Stimulated activated CD4-positive, alpha-beta T cell treated with anti-CD3 and anti-CD28 coated beads, Interleukin-4, amount 100 ng/mL, for 24 hours (primary cell): ENCODE measurements around the gene INPP5B.
A peak's percentile ranks its signal among the peaks of the same experiment; 100 is the strongest.
"Not testable (repeated sequence)": the region's sequence is repeated elsewhere in the genome, so short reads cannot be mapped to it uniquely, and the experiment has no call there.

ENCODE experiments used
- DNase-seq: peaks from one replicate; pipeline ENCODE4 v3.0.0-alpha.2; 2020

INPP5B gene

DNA sequence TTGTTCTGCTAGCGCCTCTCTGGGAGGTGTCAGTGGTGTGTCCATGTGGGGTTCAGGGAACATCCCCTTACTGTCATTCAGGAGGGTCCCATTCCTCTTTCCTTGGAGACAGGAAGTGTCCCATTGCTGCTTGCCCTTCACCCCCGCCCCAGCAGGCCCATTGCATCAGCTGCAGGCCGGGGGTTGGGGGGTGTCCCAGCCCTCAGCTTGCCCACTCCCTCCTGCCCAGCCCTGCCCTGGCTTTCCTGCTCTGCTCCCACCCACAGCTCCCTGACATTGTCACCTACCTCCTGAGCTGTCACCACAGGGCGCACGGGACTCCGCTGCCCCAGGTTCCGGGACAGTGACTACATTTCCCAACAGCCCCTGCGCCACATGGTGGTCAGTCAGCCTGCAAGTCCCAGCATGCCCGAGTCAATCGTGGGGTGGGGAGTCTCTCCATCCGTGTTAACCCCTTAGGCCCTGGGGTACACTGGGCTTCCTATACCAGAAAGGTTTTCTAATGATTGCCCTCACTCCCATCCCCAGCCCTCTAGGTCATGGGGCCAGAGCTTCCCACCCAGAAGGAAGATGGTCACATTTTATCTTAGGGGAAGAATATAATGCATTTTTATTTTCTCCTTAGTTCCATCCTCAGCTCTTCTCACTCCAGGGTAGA lies at the start of gene INPP5B:
Gene INPP5B, minus strand, starts transcription at position 351 of the 658 bp plus-strand sequence. CDS start 745 bp downstream, outside the sequence.
- DNase-seq: peak; percentile 78

DNA sequence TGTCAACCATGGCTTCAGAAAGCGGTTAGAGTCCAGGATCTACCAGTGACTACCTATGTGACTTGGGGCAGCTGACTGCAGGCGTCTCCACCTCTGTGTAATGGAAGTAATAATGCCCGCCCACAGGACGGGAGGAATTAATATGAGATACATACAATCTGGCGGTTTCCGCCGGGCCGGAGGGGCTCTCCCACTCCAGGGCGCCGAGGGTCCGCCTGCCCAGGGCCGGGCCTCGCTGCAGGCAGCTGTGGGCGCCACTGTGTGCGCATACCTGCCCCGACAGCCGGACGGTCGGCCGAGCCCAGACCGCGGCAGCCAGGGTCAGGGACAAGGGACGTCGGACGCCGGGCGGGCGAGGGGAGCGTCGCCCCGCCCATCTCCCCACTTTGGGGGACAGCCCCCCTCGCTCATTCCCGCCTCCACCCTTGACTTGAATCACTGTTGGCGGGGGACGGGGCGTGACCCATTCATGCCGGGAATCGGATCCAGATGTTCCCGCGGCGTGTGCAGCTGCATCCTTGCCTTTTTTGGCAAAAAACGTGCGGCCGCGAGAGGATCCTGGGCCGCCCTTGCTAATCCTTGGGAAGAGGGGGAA lies 49.0 kb upstream of the INPP5B start:
- peak; percentile 54 for DNase-seq

GRCh38 chr1:37994886-37995566 lies 48.2 kb upstream of the INPP5B start:
- no peak for DNase-seq

GRCh38 chr1:37989361-37989930 lies 42.6 kb upstream of the INPP5B start:
- DNase-seq: peak; percentile 48

DNA sequence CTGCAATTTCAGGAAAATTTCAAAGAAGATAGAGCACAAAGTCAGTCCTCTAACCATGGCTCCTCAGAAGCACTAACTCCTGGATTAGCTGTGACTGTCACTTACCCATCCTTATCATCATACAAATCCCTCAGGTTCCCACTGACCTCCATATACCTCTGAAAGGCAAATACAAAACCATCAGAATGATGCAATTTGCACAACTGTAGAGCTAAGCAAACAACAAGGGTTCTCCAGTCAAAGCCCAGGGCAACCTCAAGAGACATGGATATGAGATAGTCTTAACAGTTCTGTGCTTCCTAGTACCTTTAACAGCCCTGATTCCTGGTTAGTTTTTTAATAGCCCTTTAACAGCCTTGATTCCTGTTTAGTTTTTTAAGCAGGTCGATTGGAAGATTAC lies 40.8 kb upstream of the INPP5B start:
- DNase-seq: no peak

DNA sequence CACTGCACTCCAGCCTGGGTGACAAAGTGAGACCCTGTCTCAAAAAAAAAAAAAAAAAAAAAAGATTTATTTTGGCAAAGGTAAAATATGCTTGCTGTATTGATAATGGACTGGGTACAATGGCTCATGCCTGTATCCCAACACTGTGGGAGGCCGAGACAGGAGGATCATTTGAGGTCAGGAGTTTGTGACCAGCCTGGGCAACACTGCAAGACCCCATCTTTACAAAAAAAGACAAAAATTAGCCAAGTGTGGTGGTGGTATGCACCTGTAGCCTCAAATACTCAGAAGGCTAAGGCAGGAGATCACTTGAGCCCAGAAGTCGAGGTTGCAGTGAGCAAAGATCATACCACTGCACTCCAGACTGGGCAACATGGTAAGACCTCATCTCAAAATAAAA lies 36.7 kb upstream of the INPP5B start:
- no peak for DNase-seq

DNA sequence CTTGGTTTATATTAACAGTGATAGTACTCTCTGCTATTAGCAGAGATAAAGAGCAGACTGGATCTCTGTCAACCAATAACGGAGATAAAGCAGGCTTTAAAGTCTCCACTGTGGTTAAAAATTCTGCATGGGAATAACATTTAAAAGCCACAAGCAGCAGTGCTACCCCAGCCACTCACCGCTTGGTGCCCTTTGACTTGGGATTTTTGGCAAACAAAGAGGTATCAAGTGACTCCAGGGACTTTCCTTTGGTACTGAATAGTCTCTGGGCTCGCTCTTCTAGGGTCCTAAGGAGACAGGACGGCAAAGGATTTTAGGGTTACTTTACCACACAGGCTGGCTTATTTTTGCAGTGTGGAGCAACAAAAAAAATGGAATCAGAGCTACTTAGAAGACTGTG lies 31.7 kb upstream of the INPP5B start:
- DNase-seq: no peak

- not testable (repeated sequence) for DNase-seq
Measured at GRCh38 chr1:37975083-37975482, 28.2 kb upstream of the INPP5B start.

- DNase-seq: no peak
Measured at GRCh38 chr1:37974567-37974966, 27.7 kb upstream of the INPP5B start.

DNA sequence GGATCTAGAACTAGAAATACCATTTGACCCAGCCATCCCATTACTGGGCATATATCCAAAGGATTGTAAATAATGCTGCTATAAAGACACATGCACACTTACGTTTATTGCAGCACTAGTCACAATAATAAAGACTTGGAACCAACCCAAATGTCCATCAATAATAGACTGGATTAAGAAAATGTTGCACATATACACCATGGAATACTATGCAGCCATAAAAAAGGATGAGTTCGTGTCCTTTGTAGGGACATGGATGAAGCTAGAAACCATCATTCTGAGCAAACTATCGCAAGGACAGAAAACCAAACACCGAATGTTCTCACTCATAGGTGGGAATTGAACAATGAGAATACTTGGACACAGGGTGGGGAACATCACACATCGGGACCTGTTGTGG lies 26.8 kb upstream of the INPP5B start:
- not testable (repeated sequence) for DNase-seq

DNA sequence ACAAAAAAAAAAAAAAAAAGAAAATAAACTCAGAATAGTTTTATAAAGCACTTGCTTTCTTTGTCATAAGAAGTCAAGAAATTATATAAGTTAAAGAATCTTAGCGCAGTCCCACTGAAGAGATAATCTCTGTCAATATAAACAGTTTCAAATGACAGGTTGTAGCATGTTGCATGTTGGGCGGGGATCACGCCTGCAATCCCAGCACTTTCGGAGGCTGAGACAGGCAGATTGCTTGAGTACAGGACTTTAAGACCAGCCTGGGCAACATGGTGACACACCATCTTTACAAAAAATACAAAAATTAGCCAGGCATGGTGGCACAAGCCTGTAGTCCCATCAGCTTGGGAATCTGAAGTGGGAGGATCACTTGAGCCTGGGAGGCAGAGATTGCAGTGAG lies 18.4 kb upstream of the INPP5B start:
- no peak for DNase-seq

- not testable (repeated sequence) for DNase-seq
Measured at GRCh38 chr1:37964106-37964505, 17.3 kb upstream of the INPP5B start.

GRCh38 chr1:37958690-37959089 lies 11.8 kb upstream of the INPP5B start:
- no peak for DNase-seq

- no peak for DNase-seq
Measured at GRCh38 chr1:37955685-37956084, 8.8 kb upstream of the INPP5B start.

DNA sequence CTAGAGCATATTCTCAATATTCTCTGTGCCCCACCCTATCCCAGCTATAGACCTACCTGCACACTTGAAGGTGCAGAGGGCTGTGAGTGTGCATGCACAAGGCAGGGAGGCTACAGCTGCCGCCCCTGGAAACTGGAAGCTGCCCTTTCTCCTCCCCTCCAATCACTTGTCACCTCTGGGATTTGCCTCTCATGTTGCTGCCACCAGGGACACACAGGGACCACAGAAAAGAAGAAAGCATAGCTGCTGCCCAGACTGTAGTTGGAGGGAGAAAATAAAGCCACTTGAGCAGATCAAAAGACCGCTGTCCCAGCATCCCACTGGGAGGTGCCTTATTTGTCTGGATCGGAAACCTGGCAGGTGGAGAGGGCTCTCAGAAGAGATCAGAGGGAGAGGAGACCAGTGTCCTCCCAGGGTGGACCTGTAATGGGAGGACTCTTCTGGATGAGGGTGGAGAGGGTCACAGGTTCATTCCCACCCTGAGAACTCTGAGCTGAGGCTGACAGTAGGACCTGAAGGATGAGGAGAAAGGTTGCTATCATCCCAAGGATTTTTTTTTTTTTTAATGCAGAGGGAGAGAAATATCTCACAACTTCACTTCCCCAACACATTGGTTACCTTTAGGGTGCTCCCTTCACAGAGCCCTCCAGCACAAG lies 7.6 kb upstream of the INPP5B start:
- no peak for DNase-seq

DNA sequence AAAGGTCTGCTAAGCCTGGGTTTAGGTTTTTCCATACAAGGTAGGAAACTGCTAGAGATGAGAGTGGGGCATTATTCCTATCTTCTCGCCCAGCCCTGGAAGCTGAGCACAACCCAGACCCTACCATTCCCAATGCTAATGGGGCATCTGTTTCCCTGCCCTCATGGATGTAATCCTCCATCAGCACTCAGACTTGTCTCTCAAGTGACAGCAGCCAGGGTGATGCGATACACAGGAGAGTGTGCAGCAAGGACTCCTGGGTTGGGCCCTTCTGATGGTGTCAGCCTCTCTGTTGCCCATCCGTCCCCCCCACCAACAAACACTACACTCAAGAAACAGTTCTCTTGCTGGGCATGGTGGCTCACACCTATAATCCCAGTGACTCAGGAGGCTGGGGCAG lies 5.9 kb upstream of the INPP5B start:
- DNase-seq: no peak

- DNase-seq: no peak
Measured at GRCh38 chr1:37951783-37952624, 5.2 kb upstream of the INPP5B start.

DNA sequence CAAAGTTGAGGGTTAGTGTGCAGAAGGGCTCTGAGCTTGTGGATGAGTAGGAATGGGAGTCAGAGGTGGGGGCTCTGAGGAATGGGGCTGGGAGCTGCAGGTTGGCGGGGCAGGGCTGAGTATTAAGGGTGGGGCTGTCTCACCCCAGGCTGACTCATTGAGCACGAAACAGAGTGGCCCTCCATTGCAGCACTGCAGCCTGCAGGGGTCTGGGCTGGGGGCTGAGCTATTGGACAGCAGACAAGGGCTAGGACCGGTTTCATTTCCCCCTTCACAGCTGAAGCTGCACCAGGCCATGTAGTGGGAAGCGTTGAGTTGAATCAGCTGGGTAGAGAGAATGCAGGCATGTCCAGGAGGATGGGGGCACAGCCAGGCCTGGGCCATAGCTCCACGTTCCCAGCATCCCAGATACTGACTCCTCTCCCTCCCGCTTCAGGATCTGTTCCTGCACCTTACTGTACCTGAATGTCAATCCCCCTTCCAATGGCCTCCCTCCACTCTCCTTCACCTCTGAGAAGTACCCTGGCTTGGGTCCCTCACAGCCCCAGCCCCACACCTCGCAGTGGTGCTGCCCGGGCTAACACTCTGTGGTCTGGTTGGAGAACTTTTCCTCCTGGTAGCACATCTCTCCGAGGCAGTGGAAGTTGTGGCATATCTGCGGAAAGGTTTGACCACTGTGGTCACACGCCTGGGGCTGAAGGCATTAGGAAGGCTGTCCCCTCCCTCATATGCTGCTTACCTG lies 4.4 kb upstream of the INPP5B start:
- no peak for DNase-seq

DNA sequence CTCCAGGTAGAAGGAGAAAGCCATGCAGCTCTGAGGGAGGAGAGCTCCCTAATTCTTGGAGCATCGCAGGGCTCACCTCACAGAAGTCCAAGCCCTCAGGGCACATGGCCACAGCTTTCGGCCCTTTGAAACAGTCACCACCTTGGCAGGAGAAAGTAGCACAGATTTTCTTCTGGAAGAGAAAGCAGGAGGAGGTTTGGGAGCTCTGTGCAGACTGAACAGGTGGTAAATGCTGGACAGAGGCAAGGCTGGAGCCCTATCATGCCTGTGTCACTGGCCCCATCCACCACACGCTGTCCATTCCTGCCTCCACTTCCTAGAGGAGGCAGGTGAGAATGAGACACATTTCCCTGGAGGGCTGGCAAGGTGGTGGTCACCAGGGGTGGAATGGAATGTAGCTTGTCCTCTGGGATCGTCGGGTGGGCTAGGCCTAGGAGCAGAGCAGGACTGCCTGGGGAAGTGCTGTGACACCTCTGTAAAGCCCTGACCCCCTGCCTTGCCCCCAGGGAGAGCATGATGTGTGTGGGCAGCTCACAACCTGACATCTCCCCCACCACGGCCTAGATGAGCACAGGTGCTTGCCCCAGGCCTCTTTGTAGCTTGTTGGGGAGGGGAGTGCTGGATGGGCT lies 2.8 kb upstream of the INPP5B start:
- DNase-seq: no peak

DNA sequence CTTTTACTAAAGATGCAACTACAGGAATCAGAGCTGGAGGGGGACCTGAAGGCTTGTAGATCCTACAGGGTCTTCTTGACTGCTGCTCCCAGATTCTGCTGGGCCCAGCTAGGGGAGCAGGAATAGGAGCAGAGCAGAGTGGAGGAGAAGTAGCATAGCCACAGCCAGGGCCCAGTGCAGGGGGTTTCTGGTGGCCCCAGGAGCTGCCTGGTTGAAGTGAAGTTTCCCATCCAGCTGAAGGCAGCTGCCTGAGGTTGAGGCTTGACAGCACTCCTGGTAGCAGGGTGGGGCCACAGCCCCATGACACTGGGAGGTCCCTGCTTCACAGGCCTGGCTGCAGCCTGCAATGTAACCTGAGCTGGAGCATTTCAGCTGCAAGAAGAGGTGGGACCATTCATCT lies 2.0 kb upstream of the INPP5B start:
- no peak for DNase-seq

DNA sequence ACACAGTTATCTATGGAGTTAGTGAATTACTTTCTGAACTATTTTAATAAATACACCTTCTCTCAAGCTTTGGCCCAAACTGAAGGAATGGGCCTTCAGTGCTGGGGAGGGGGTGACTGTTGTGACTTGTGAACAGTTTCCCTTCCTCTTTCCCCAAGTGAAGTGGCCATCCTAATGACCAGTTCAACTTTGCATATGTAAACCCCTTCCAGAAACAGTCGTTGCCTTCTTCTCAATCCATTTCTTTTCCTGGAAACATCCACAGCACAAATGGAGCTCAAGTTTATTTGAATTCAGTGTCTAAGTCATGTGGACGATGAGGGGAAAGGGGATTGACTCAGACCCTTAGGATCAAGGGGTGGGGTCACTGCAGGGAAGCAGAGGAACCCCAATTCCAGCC lies 1.3 kb upstream of the INPP5B start:
- no peak for DNase-seq
